Upper lobe of right lung (tissue), 1 donor: ENCODE results near the gene SNRNP70. TPM values are rescaled to one million over a fixed set of nuclear protein-coding genes. Genes with fewer than 3 reads are reported as not detected.

Experiments
- ATAC-seq: fragments of 200-7000 bp; cut with Tn5 transposase; one replicate; pipeline ENCODE4 v1.9.1; 2020; ENCODE audit warnings: mild to moderate bottlenecking, moderate library complexity
- DNase-seq: peaks from one replicate; pipeline ENCODE4 v3.0.0-alpha.2; 2020
- H3K27ac ChIP-seq: fragments of 200-600 bp; one replicate; pipeline ENCODE4 v1.8.0; 2022
- H3K27me3 ChIP-seq: fragments of 200-600 bp; one replicate; pipeline ENCODE4 v1.8.0; 2022; ENCODE audit warnings: mild to moderate bottlenecking
- H3K36me3 ChIP-seq: fragments of 200-600 bp; one replicate; pipeline ENCODE4 v1.8.0; 2022
- H3K4me1 ChIP-seq: fragments of 200-600 bp; one replicate; pipeline ENCODE4 v1.8.0; 2022
- H3K4me3 ChIP-seq: fragments of 200-600 bp; one replicate; pipeline ENCODE4 v1.8.0; 2022; ENCODE audit warnings: mild to moderate bottlenecking
- H3K9me3 ChIP-seq: fragments of 200-600 bp; one replicate; pipeline ENCODE4 v1.8.0; 2022
- intact Hi-C: fragments of 100-400 bp; cut with DNase I; formaldehyde crosslinking; loops from one replicate; pipeline ENCODE4 v1.11.0; 2022
- total RNA-seq: library from RNA; stranded (reverse); fragmentation: NEBNext Ultra II Directional; extraction: Animal tissue kit (Norgen Biotek cat#: 25700); gene quantifications from one replicate; pipeline ENCODE4 v1.2.1, GENCODE V29; 2021
- TF ChIP-seq, protein P1 (sequence below): fragments of 200-600 bp; IDR thresholded peaks from one replicate; pipeline ENCODE4 v1.8.0; 2022; ENCODE audit warnings: antibody characterized with exemption
- donor health status: DM: no; HTN: yes; CAD: no; lungs with severe emphysema.

The SNRNP70 gene
- total RNA-seq, 1 donor from 2014 or later = 179 TPM

DNA sequence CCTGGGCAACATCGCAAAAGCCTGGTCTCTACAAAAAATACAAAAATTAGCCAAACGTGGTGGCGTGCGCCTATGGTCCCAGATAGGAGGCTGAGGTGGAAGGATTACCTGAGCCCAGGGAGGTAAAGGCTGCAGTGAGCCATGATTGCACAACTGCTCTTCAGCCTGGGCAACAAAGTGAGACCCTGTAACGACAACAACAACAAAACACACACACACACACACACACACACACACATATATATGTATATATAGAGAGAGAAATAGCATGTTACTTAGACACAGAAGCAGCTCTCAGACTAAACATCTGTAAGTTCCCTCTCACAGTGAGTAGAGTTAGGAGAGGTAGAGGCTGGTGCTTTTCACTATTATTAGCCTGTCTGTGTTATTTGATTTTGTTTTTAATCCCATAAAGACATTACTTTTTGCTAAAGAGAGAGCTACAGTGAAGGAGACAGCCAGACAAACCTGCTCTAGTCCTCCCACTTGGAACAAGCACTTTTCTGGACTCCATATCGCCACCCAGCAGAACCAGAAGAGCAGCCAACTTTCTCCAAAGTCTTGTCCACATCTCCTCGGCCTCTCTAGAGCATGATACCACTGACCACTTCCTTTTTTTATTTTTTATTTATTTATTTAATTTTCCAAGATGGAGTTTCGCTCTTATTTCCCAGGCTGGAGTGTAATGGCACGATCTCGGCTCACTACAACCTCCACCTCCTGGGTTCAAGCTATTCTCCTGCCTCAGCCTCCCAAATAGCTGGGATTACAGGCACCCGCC, 26.2 kb downstream of the SNRNP70 start:
- no peak overlapping the region for H3K27ac ChIP-seq
- no peaks in the 10 kb centered on the region for H3K9me3 ChIP-seq
- H3K36me3 ChIP-seq = peaks cover 28% of the 10 kb centered on the region
- H3K27me3 ChIP-seq = no peaks in the 10 kb centered on the region
- intact Hi-C loops = no loop called here
- DNase-seq (no peak), ATAC-seq (no peak)
- peaks cover 9% of the 10 kb centered on the region for H3K4me1 ChIP-seq
- H3K4me3 ChIP-seq = no peak overlapping the region
- TF ChIP-seq, protein P1, sequence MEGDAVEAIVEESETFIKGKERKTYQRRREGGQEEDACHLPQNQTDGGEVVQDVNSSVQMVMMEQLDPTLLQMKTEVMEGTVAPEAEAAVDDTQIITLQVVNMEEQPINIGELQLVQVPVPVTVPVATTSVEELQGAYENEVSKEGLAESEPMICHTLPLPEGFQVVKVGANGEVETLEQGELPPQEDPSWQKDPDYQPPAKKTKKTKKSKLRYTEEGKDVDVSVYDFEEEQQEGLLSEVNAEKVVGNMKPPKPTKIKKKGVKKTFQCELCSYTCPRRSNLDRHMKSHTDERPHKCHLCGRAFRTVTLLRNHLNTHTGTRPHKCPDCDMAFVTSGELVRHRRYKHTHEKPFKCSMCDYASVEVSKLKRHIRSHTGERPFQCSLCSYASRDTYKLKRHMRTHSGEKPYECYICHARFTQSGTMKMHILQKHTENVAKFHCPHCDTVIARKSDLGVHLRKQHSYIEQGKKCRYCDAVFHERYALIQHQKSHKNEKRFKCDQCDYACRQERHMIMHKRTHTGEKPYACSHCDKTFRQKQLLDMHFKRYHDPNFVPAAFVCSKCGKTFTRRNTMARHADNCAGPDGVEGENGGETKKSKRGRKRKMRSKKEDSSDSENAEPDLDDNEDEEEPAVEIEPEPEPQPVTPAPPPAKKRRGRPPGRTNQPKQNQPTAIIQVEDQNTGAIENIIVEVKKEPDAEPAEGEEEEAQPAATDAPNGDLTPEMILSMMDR = no peak

DNA sequence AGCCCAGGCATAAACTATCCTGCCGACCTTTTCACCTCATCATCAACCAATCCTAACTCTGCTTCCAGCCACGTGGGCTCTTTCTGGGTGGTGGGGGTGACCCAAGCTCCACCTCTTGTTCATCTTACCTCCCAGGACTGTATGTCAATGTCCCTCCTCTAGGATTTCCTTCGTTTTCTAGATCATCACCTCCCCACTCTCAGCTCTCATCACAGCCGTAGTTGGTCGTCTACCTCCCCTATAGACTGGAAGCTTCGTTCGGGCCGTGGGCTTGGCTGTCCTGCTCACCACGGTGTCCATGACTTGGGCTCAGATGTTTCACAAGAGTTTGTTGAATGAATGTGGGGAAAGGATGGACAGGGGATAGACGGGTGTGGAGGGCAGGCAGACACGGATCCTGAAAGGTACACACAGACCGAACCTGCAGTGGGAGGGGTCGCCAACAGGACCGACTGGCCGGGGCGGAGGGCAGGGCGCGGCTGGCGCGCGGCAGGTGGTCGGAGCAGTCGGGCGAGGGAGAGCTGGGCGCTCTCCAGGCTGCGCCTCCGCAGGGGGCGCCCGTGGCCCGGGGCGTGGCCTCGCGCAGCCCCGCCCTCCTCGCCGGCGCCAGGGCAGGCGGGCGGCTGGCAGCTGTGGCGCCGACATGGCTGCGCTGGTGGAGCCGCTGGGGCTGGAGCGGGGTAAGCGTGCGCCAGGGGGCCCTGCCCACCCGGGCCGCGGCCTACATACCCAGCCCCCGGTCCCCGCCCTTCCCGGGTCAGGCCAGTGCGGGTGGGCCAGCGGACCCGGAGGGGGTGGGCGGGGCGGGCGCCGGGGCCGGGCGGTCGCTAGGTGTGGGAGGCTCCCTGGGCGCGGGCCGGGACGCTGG, 28.7 kb downstream of the SNRNP70 start, which contains the start of gene LIN7B:
Gene LIN7B, plus strand, starts transcription at position 609 of the 868 bp plus-strand sequence. Its CDS starts 35 bp downstream, at position 644.
- peaks cover 20% of the 10 kb centered on the region for H3K4me1 ChIP-seq
- ATAC-seq = peak; percentile 79
- peaks cover 3% of the 10 kb centered on the region for H3K36me3 ChIP-seq
- H3K27ac ChIP-seq = peak within 1 kb of the TSS; percentile 72
- peak; percentile 86 for DNase-seq
- H3K9me3 ChIP-seq = no peaks in the 10 kb centered on the region
- peak within 1 kb of the TSS; percentile 87 for H3K4me3 ChIP-seq
- H3K27me3 ChIP-seq = no peaks in the 10 kb centered on the region
- intact Hi-C loops = no loop called here
- TF ChIP-seq, protein P1 = peak; percentile 47

DNA sequence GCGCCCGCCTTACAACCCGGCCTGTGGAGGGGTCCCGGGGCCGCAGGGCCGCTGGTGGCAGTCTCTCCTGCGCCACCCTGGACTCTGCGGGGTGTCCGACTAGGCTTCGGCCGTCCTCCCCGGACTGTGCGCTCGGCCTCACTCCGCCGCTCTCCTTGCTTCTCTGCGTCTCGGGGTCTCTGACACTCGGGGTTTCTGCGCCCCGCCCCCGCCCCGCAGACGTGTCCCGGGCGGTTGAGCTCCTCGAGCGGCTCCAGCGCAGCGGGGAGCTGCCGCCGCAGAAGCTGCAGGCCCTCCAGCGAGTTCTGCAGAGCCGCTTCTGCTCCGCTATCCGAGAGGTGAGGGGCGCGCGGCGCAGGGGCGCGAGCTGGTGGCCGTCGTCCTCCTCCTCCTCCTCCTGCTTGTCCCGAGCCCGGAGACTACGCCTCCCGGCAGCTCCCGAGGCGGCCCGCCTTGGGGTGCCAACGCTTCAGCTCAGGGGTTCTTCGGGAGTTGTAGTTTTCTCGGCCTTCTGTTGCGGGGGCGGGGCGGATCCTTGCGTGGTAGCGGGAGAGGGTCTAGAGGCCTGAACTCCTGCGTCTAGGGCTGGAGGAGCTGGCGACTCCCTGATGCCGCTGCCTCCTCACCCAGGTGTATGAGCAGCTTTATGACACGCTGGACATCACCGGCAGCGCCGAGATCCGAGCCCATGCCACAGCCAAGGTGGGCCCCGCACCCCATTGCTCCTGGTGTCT, 29.5 kb downstream of the SNRNP70 start:
- Histone ChIP-seq H3K27ac (peak overlapping the region; percentile 72), H3K9me3 (no peaks in the 10 kb centered on the region), H3K4me1 (peaks cover 25% of the 10 kb centered on the region), H3K4me3 (peak overlapping the region; percentile 87), H3K36me3 (no peaks in the 10 kb centered on the region), H3K27me3 (no peaks in the 10 kb centered on the region)
- intact Hi-C loops = no loop called here
- ATAC-seq (peak; percentile 13), DNase-seq (peak; percentile 84)
- TF ChIP-seq, protein P1 = no peak

DNA sequence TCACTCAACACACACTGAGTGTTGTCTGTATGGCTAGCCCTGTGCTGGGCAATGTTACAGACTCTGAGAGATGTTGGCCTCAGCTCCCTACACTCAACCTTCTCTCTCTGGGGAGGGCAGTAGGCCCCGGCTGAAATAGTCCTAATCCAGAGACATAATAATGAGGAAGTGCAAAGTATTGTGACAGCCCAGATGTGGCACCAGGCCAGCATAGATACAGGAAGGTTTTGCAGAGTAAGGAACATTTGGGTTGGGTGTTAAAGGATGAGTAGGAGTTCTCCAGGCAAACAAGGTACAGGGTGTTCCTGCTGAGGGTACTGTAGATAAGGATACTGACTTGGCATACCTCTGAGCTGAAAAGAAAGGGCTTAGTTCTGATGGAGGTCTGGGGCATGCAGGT, 31.3 kb downstream of the SNRNP70 start:
- TF ChIP-seq, protein P1 = no peak
- Histone ChIP-seq H3K9me3 (no peaks in the 10 kb centered on the region), H3K4me1 (peaks cover 30% of the 10 kb centered on the region), H3K36me3 (no peaks in the 10 kb centered on the region), H3K27me3 (no peaks in the 10 kb centered on the region), H3K27ac (peak overlapping the region; percentile 3), H3K4me3 (no peak overlapping the region)
- no peak for DNase-seq
- intact Hi-C loops = no loop called here
- ATAC-seq = no peak
